Effector CD8-positive, alpha-beta T cell (primary cell): ENCODE data around the gene PDE3B.
A peak's percentile ranks its signal among the peaks of the same experiment; 100 is the strongest.
"Not testable (repeated sequence)": the region's sequence is repeated elsewhere in the genome, so short reads cannot be mapped to it uniquely, and the experiment has no call there.

Source experiments
- DNase-seq: peaks from one replicate; lab custom pipeline; 2025; lab: John Stamatoyannopoulos, UW

PDE3B gene

GRCh38 chr11:14746857-14747395 lies 103.3 kb downstream of the PDE3B start:
- DNase-seq, result no peak

- no peak for DNase-seq
These were observed 104.5 kb downstream of the PDE3B start for GRCh38 chr11:14748090-14748489.

GRCh38 chr11:14750911-14751310 lies 107.3 kb downstream of the PDE3B start:
- no peak for DNase-seq

- no peak for DNase-seq
These were observed 108.4 kb downstream of the PDE3B start for GRCh38 chr11:14751975-14752407.

GRCh38 chr11:14755140-14755539 lies 111.5 kb downstream of the PDE3B start:
- no peak for DNase-seq

- no peak for DNase-seq
These were observed 112.7 kb downstream of the PDE3B start for GRCh38 chr11:14756349-14756748.

- DNase-seq, result not testable (repeated sequence)
These were observed 115.9 kb downstream of the PDE3B start for GRCh38 chr11:14759300-14760012.

- DNase-seq, result no peak
These were observed 120.6 kb downstream of the PDE3B start for GRCh38 chr11:14764179-14764578.

- peak; percentile 9 for DNase-seq
These were observed 121.2 kb downstream of the PDE3B start for GRCh38 chr11:14764579-14765527.

GRCh38 chr11:14766585-14766984 lies 123.0 kb downstream of the PDE3B start:
- DNase-seq, result no peak

GRCh38 chr11:14768526-14769188 lies 125.1 kb downstream of the PDE3B start:
- no peak for DNase-seq

- DNase-seq, result no peak
These were observed 130.2 kb downstream of the PDE3B start for GRCh38 chr11:14773755-14774154.

GRCh38 chr11:14774721-14775120 lies 131.1 kb downstream of the PDE3B start:
- no peak for DNase-seq

GRCh38 chr11:14775897-14776296 lies 132.3 kb downstream of the PDE3B start:
- DNase-seq, result no peak

GRCh38 chr11:14778460-14778859 lies 134.9 kb downstream of the PDE3B start:
- DNase-seq, result not testable (repeated sequence)

- no peak for DNase-seq
These were observed 140.2 kb downstream of the PDE3B start for GRCh38 chr11:14783788-14784187.

GRCh38 chr11:14784230-14784629 lies 140.6 kb downstream of the PDE3B start:
- DNase-seq, result no peak

- no peak for DNase-seq
These were observed 146.4 kb downstream of the PDE3B start for GRCh38 chr11:14789879-14790484.

- no peak for DNase-seq
These were observed 149.9 kb downstream of the PDE3B start for GRCh38 chr11:14793546-14793945.

- not testable (repeated sequence) for DNase-seq
These were observed 152.4 kb downstream of the PDE3B start for GRCh38 chr11:14796028-14796427.

GRCh38 chr11:14803846-14804245 lies 160.2 kb downstream of the PDE3B start:
- DNase-seq, result no peak

- DNase-seq, result no peak
These were observed 165.9 kb downstream of the PDE3B start for GRCh38 chr11:14809466-14809865.
